Measurements from ENCODE around the gene COL4A2.

Gene COL4A2

GRCh38 chr13:110290153-110290552, 16.9 kb upstream of the COL4A2 start:
- no peak for DNase-seq (ENCODE audit: low read depth in 2 of 2)

GRCh38 chr13:110290826-110291225, 16.3 kb upstream of the COL4A2 start:
- DNase-seq (ENCODE audit: low read depth in 2 of 2) = no peak

GRCh38 chr13:110291286-110291685, 15.8 kb upstream of the COL4A2 start:
- DNase-seq (ENCODE audit: low read depth in 2 of 2) = no peak

- DNase-seq (ENCODE audit: low read depth in 2 of 2) = no peak
These were observed 14.0 kb upstream of the COL4A2 start for GRCh38 chr13:110293037-110293436.

- no peak for DNase-seq (ENCODE audit: low read depth in 2 of 2)
These were observed 13.4 kb upstream of the COL4A2 start for GRCh38 chr13:110293649-110294048.

- DNase-seq (ENCODE audit: low read depth in 2 of 2) = peak in 1 of 2 experiments; percentile 28
These were observed 12.9 kb upstream of the COL4A2 start for GRCh38 chr13:110294146-110294545.

- DNase-seq (ENCODE audit: low read depth in 2 of 2) = no peak
These were observed 12.5 kb upstream of the COL4A2 start for GRCh38 chr13:110294622-110295021.

- no peak for DNase-seq (ENCODE audit: low read depth in 2 of 2)
These were observed 10.1 kb upstream of the COL4A2 start for GRCh38 chr13:110297011-110297410.

GRCh38 chr13:110297766-110298504, 9.1 kb upstream of the COL4A2 start:
- DNase-seq (ENCODE audit: low read depth in 2 of 2) = no peak

GRCh38 chr13:110298505-110299282, 8.4 kb upstream of the COL4A2 start:
- DNase-seq (ENCODE audit: low read depth in 2 of 2) = no peak

GRCh38 chr13:110299283-110299840, 7.7 kb upstream of the COL4A2 start:
- DNase-seq (ENCODE audit: low read depth in 2 of 2) = no peak

- DNase-seq (ENCODE audit: low read depth in 2 of 2) = no peak
These were observed 6.8 kb upstream of the COL4A2 start for GRCh38 chr13:110300090-110300815.

GRCh38 chr13:110301083-110301482, 6.0 kb upstream of the COL4A2 start:
- DNase-seq (ENCODE audit: low read depth in 2 of 2) = no peak

GRCh38 chr13:110301606-110302553, 5.2 kb upstream of the COL4A2 start:
- DNase-seq (ENCODE audit: low read depth in 2 of 2) = peak; percentile 79 to 82

GRCh38 chr13:110302997-110303396, 4.1 kb upstream of the COL4A2 start:
- no peak for DNase-seq (ENCODE audit: low read depth in 2 of 2)

- DNase-seq (ENCODE audit: low read depth in 2 of 2) = no peak
These were observed 3.4 kb upstream of the COL4A2 start for GRCh38 chr13:110303644-110304043.

GRCh38 chr13:110304256-110304655, 2.8 kb upstream of the COL4A2 start:
- no peak for DNase-seq (ENCODE audit: low read depth in 2 of 2)

- DNase-seq (ENCODE audit: low read depth in 2 of 2) = no peak
These were observed 2.1 kb upstream of the COL4A2 start for GRCh38 chr13:110305001-110305400.

GRCh38 chr13:110305544-110305943, 1.5 kb upstream of the COL4A2 start:
- DNase-seq (ENCODE audit: low read depth in 2 of 2) = no peak

GRCh38 chr13:110305949-110306339, 1.1 kb upstream of the COL4A2 start:
- DNase-seq (ENCODE audit: low read depth in 2 of 2) = no peak

GRCh38 chr13:110306340-110306959, 634 bp upstream of the COL4A2 start:
- DNase-seq (ENCODE audit: low read depth in 2 of 2) = no peak
